GM23338 (cell line): ENCODE results near the gene DCAKD.

Experiments
- CTCF ChIP-seq, 2 experiments: fragments of 200-600 bp in 1 of 2; sonication (generic) in 1 of 2; conservative IDR thresholded peaks; 2 replicates each; pipeline versions ENCODE4 v1.5.1 to v1.6.1; 2016 to 2017; ENCODE audit warnings: antibody characterized with exemption in 2 of 2, low read depth in 2 of 2, mild to moderate bottlenecking in 2 of 2, moderate library complexity in 1 of 2
- EZH2 ChIP-seq: fragments of 200-600 bp; sonication (generic); IDR thresholded peaks from one replicate; pipeline ENCODE4 v1.8.0; 2017; ENCODE audit warnings: antibody characterized with exemption, mild to moderate bottlenecking, low read depth; ENCODE audit not compliant: unreplicated experiment
- EZH2phosphoT487 ChIP-seq: fragments of 200-600 bp; sonication (generic); IDR thresholded peaks from one replicate; pipeline ENCODE4 v1.8.1; 2018; ENCODE audit warnings: antibody characterized with exemption; ENCODE audit not compliant: unreplicated experiment

GRCh38 chr17:45060797-45061605 is 9.6 kb upstream of the DCAKD start, which contains the start of gene NMT1:
- TF ChIP-seq CTCF (conservative IDR thresholded peaks at IDR 0.05; ENCODE audit: low read depth in 2 of 2) (no peak), EZH2 (no peak), EZH2phosphoT487 (no peak)
